ENCODE results near the gene USP49.
"Not testable (repeated sequence)": the region's sequence is repeated elsewhere in the genome, so short reads cannot be mapped to it uniquely, and the experiment has no call there.

Gene USP49

GRCh38 chr6:41895300-41896233 is at the start of gene USP49:
Gene USP49 (minus strand): TSS chr6:41895375. CDS start chr6:41806983, 88,392 bp downstream.
- DNase-seq (ENCODE audit: low spot score in 2 of 2), result peak; percentile 83 to 88
- ATAC-seq (ENCODE audit: low read depth), result peak; percentile 90
- H3K4me1 Mint-ChIP-seq, result peaks cover 8% of the 10 kb centered on the region
- no peaks in the 10 kb centered on the region for H3K36me3 Mint-ChIP-seq
- H3K27ac Mint-ChIP-seq, result no peak within 1 kb of the TSS
- H3K9me3 Mint-ChIP-seq, result no peaks in the 10 kb centered on the region
- no peak within 1 kb of the TSS for H3K4me3 Mint-ChIP-seq
- H3K27me3 Mint-ChIP-seq, result no peaks in the 10 kb centered on the region

GRCh38 chr6:41943456-41943855 is 48.3 kb upstream of the USP49 start:
- Mint-ChIP-seq H3K27ac (no peak overlapping the region), H3K9me3 (no peaks in the 10 kb centered on the region), H3K27me3 (no peaks in the 10 kb centered on the region), H3K4me3 (no peak overlapping the region), H3K36me3 (peaks cover 9% of the 10 kb centered on the region), H3K4me1 (peaks cover 37% of the 10 kb centered on the region)
- DNase-seq (ENCODE audit: low spot score in 2 of 2) (no peak), ATAC-seq (ENCODE audit: low read depth) (no peak)

GRCh38 chr6:41942882-41943281 is 47.7 kb upstream of the USP49 start:
- H3K36me3 Mint-ChIP-seq; H3K27ac Mint-ChIP-seq; ATAC-seq (ENCODE audit: low read depth); H3K9me3 Mint-ChIP-seq; DNase-seq (ENCODE audit: low spot score in 2 of 2); H3K27me3 Mint-ChIP-seq; H3K4me3 Mint-ChIP-seq: not testable (repeated sequence)
- peaks cover 39% of the 10 kb centered on the region for H3K4me1 Mint-ChIP-seq

GRCh38 chr6:41942067-41942851 is 47.1 kb upstream of the USP49 start:
- H3K27ac Mint-ChIP-seq, result peak overlapping the region; percentile 85
- H3K9me3 Mint-ChIP-seq, result no peaks in the 10 kb centered on the region
- peak overlapping the region; percentile 91 for H3K4me3 Mint-ChIP-seq
- no peak for DNase-seq (ENCODE audit: low spot score in 2 of 2)
- H3K36me3 Mint-ChIP-seq, result peaks cover under 1% of the 10 kb centered on the region
- peak; percentile 5 for ATAC-seq (ENCODE audit: low read depth)
- peaks cover 36% of the 10 kb centered on the region for H3K4me1 Mint-ChIP-seq
- H3K27me3 Mint-ChIP-seq, result no peaks in the 10 kb centered on the region

- no peaks in the 10 kb centered on the region for H3K36me3 Mint-ChIP-seq
- DNase-seq (ENCODE audit: low spot score in 2 of 2) (peak; percentile 70 to 71), ATAC-seq (ENCODE audit: low read depth) (peak; percentile 93)
- peak within 1 kb of the TSS; percentile 85 for H3K27ac Mint-ChIP-seq
- H3K9me3 Mint-ChIP-seq, result no peaks in the 10 kb centered on the region
- H3K4me1 Mint-ChIP-seq, result peaks cover 40% of the 10 kb centered on the region
- H3K4me3 Mint-ChIP-seq, result peak within 1 kb of the TSS; percentile 91
- no peaks in the 10 kb centered on the region for H3K27me3 Mint-ChIP-seq
Measured at GRCh38 chr6:41941280-41942066, 46.3 kb upstream of the USP49 start, which contains the start of gene CCND3. Gene CCND3 (minus strand): TSS chr6:41941808. CDS start chr6:41941649, 159 bp downstream.

- peaks cover 46% of the 10 kb centered on the region for H3K4me1 Mint-ChIP-seq
- no peaks in the 10 kb centered on the region for H3K9me3 Mint-ChIP-seq
- ATAC-seq (ENCODE audit: low read depth) (peak; percentile 13), DNase-seq (ENCODE audit: low spot score in 2 of 2) (peak in 1 of 2 donors; percentile 25)
- H3K27me3 Mint-ChIP-seq, result no peaks in the 10 kb centered on the region
- no peaks in the 10 kb centered on the region for H3K36me3 Mint-ChIP-seq
- H3K27ac Mint-ChIP-seq, result peak overlapping the region; percentile 81
- peak overlapping the region; percentile 91 for H3K4me3 Mint-ChIP-seq
Measured at GRCh38 chr6:41940759-41941279, 45.6 kb upstream of the USP49 start.

DNA sequence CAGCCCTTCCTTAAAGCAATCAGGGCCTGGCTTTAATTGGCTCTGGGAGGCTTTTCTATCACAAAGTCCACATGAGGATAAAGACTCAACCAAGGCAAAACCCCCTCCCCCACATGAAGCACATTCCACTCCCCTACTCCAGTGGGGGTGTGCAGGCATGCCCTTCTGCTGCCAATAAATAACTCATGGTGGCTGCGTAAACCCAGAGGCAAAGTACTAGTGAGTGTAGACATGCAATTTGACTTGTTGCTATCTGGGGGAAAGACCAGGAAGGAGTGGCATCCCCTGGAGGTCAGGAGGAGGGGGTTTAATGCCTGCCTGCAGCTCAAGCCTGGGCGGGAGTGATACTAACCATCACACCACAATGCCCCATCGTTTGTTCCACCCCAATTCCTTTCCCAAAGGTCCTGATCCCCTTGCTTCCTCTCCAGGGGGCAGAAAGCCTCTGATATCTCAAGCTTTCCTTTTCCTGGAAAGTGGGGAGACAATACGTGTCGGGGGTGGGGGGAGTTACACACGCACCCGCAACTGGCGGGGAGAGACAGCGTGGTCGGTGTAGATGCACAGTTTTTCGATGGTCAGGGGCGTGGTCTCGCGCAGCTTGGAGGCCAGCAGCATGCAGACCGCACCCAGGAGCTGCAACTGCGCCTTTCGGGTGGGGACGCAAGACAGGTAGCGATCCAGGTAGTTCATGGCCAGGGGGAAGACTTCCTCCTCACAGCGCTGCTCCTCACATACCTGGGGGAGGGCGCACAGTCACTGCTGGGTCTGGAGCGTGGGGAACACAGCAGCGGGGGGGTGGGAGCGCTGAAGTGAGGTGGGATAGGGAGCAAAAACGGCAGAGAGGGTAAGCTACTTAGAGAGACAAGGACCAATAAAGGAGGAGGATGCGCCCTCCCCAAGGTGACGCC is 44.9 kb upstream of the USP49 start:
- Mint-ChIP-seq H3K36me3 (no peaks in the 10 kb centered on the region), H3K9me3 (no peaks in the 10 kb centered on the region), H3K4me3 (peak overlapping the region; percentile 91), H3K4me1 (peaks cover 46% of the 10 kb centered on the region), H3K27me3 (no peaks in the 10 kb centered on the region), H3K27ac (peak overlapping the region; percentile 81)
- DNase-seq (ENCODE audit: low spot score in 2 of 2) (no peak), ATAC-seq (ENCODE audit: low read depth) (no peak)

DNA sequence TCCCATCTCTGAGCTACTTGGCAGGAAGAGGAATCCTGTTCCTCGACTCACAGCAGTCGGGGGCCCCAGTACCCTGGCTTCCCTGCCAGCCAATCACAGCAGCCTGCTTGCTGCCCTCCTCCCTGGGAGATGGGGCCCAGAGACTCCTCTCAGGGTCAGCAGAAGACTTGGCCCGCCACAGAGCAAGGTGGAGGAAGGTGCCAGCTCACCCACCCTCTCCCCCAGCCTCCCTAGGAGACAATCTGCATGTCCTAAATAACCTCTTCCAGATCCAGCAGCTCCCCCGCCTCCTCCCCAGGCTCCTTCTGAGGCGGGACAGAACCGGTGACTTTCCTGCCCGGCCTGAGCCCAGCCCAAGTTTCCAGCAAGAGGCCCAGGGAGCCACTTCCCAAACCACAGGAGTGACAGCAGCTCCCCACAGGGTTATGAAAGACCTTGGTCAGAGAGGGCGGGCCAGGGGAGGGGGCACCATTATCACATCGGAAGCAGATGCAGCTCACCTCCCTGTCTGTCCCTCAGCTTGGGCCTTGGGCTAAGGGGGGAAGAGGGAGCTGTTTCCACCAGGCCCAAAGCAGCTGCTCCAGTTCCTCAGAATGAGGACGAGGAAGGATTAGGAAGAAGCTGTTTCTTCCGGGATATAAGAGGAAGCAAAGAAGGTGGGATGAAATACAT is 44.1 kb upstream of the USP49 start:
- H3K9me3 Mint-ChIP-seq, result no peaks in the 10 kb centered on the region

GRCh38 chr6:41938590-41939175 is 43.5 kb upstream of the USP49 start:
- no peaks in the 10 kb centered on the region for H3K27me3 Mint-ChIP-seq
- H3K4me3 Mint-ChIP-seq, result peak overlapping the region; percentile 63
- DNase-seq (ENCODE audit: low spot score in 2 of 2), result no peak
- H3K27ac Mint-ChIP-seq, result peak overlapping the region; percentile 81
- ATAC-seq (ENCODE audit: low read depth), result no peak
- peaks cover 7% of the 10 kb centered on the region for H3K36me3 Mint-ChIP-seq
- peaks cover 53% of the 10 kb centered on the region for H3K4me1 Mint-ChIP-seq
- H3K9me3 Mint-ChIP-seq, result no peaks in the 10 kb centered on the region

More for the DNA sequence above, 44.1 kb upstream of the USP49 start:
- H3K36me3 Mint-ChIP-seq, result peaks cover 6% of the 10 kb centered on the region
- H3K27me3 Mint-ChIP-seq, result no peaks in the 10 kb centered on the region
- peak overlapping the region; percentile 81 for H3K27ac Mint-ChIP-seq
- peak overlapping the region; percentile 91 for H3K4me3 Mint-ChIP-seq
- peaks cover 52% of the 10 kb centered on the region for H3K4me1 Mint-ChIP-seq
- ATAC-seq (ENCODE audit: low read depth) (no peak), DNase-seq (ENCODE audit: low spot score in 2 of 2) (no peak)

DNA sequence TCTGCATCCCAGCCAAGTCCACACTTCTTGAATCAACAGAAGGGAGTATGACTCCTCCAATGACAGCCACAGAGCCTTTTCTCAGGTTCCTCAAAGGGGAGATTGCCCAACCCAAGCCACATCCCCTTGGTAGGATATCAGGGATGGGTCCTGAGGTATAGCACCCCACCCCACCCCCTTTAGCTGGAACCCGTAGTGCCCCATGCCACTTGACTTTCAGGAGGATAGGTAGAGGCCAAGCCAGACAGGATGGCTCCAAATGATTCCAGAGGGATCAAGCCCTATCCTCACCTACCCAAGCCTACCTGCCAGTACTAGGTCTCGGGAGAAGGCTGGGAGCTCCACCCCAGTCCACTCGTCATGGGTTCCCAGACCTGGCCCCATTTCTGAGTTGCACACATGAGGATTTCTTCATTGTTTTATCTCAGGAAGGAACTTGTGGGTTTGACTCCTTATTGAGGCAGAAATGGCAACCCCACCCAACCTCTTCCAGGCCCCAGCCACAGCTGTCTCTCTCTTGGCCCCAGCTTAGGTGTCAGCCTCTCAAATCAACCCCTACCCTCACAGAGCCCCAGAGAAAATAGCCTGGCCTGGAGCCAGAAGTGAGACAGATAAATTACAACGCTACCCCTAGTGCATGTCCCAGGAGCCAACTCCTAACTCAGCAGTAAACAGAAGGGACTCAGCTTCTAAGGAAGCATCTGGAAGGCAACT is 42.8 kb upstream of the USP49 start:
- Mint-ChIP-seq H3K9me3 (no peaks in the 10 kb centered on the region), H3K4me3 (no peak overlapping the region), H3K4me1 (peaks cover 53% of the 10 kb centered on the region), H3K36me3 (peaks cover 8% of the 10 kb centered on the region), H3K27me3 (no peaks in the 10 kb centered on the region), H3K27ac (peak overlapping the region; percentile 81)
- DNase-seq (ENCODE audit: low spot score in 2 of 2) (no peak), ATAC-seq (ENCODE audit: low read depth) (no peak)

- no peaks in the 10 kb centered on the region for H3K9me3 Mint-ChIP-seq
- H3K4me3 Mint-ChIP-seq, result no peak overlapping the region
- peaks cover 10% of the 10 kb centered on the region for H3K36me3 Mint-ChIP-seq
- ATAC-seq (ENCODE audit: low read depth) (no peak), DNase-seq (ENCODE audit: low spot score in 2 of 2) (no peak)
- H3K4me1 Mint-ChIP-seq, result peaks cover 51% of the 10 kb centered on the region
- no peaks in the 10 kb centered on the region for H3K27me3 Mint-ChIP-seq
- peak overlapping the region; percentile 12 for H3K27ac Mint-ChIP-seq
Measured at GRCh38 chr6:41937472-41937860, 42.3 kb upstream of the USP49 start.

All from memory B cell (primary cell).